Activated naive CD8-positive, alpha-beta T cell (primary cell): Measurements from ENCODE around the gene PODXL2.
"Not testable (repeated sequence)": the region's sequence is repeated elsewhere in the genome, so short reads cannot be mapped to it uniquely, and the experiment has no call there.

ENCODE experiments used
- H3K27ac Mint-ChIP-seq: one replicate; pipeline ENCODE4 v1.8.0; 2021; ENCODE audit warnings: mixed read lengths
- H3K27me3 Mint-ChIP-seq: one replicate; pipeline ENCODE4 v1.8.0; 2021; ENCODE audit warnings: mixed read lengths
- H3K36me3 Mint-ChIP-seq: one replicate; pipeline ENCODE4 v1.8.0; 2021; ENCODE audit warnings: mixed read lengths
- H3K4me1 Mint-ChIP-seq: one replicate; pipeline ENCODE4 v1.8.0; 2021; ENCODE audit warnings: low read depth, mixed read lengths
- H3K4me3 Mint-ChIP-seq: one replicate; pipeline ENCODE4 v1.8.0; 2021; ENCODE audit warnings: mild to moderate bottlenecking, mixed read lengths
- H3K9me3 Mint-ChIP-seq: one replicate; pipeline ENCODE4 v1.8.0; 2021; ENCODE audit warnings: low read depth, mixed read lengths

The PODXL2 gene

GRCh38 chr3:127654993-127655392, 26.0 kb downstream of the PODXL2 start:
- not testable (repeated sequence) for H3K4me1 Mint-ChIP-seq, H3K27me3 Mint-ChIP-seq

GRCh38 chr3:127655641-127656040, 26.7 kb downstream of the PODXL2 start:
- H3K36me3 Mint-ChIP-seq = peaks cover 2% of the 10 kb centered on the region
- no peak overlapping the region for H3K4me3 Mint-ChIP-seq
- H3K4me1 Mint-ChIP-seq = no peaks in the 10 kb centered on the region
- H3K27me3 Mint-ChIP-seq = no peaks in the 10 kb centered on the region
- H3K9me3 Mint-ChIP-seq = no peaks in the 10 kb centered on the region
- H3K27ac Mint-ChIP-seq = no peak overlapping the region

More at GRCh38 chr3:127654993-127655392, 26.0 kb downstream of the PODXL2 start:
- H3K27ac Mint-ChIP-seq, H3K4me3 Mint-ChIP-seq, H3K9me3 Mint-ChIP-seq, H3K36me3 Mint-ChIP-seq: not testable (repeated sequence)

- no peaks in the 10 kb centered on the region for H3K9me3 Mint-ChIP-seq
- H3K4me3 Mint-ChIP-seq = no peak overlapping the region
- H3K27ac Mint-ChIP-seq = no peak overlapping the region
- H3K4me1 Mint-ChIP-seq = no peaks in the 10 kb centered on the region
- no peaks in the 10 kb centered on the region for H3K27me3 Mint-ChIP-seq
- peaks cover 2% of the 10 kb centered on the region for H3K36me3 Mint-ChIP-seq
Observed at GRCh38 chr3:127656906-127657305, 27.9 kb downstream of the PODXL2 start.

- H3K4me3 Mint-ChIP-seq = no peak overlapping the region
- no peak overlapping the region for H3K27ac Mint-ChIP-seq
- no peaks in the 10 kb centered on the region for H3K4me1 Mint-ChIP-seq
- no peaks in the 10 kb centered on the region for H3K9me3 Mint-ChIP-seq
- H3K36me3 Mint-ChIP-seq = peaks cover 2% of the 10 kb centered on the region
- H3K27me3 Mint-ChIP-seq = no peaks in the 10 kb centered on the region
Observed at GRCh38 chr3:127658234-127658633, 29.2 kb downstream of the PODXL2 start.

- H3K9me3 Mint-ChIP-seq = no peaks in the 10 kb centered on the region
- no peak overlapping the region for H3K27ac Mint-ChIP-seq
- H3K36me3 Mint-ChIP-seq = peaks cover 2% of the 10 kb centered on the region
- no peak overlapping the region for H3K4me3 Mint-ChIP-seq
- no peaks in the 10 kb centered on the region for H3K27me3 Mint-ChIP-seq
- H3K4me1 Mint-ChIP-seq = no peaks in the 10 kb centered on the region
Observed at GRCh38 chr3:127660621-127661251, 31.8 kb downstream of the PODXL2 start.

- Mint-ChIP-seq H3K27ac (no peak overlapping the region), H3K4me3 (no peak overlapping the region), H3K27me3 (no peaks in the 10 kb centered on the region), H3K36me3 (peaks cover 6% of the 10 kb centered on the region), H3K9me3 (no peaks in the 10 kb centered on the region), H3K4me1 (no peaks in the 10 kb centered on the region)
Observed at GRCh38 chr3:127661600-127661999, 32.6 kb downstream of the PODXL2 start.

GRCh38 chr3:127662001-127662469, 33.0 kb downstream of the PODXL2 start:
- no peaks in the 10 kb centered on the region for H3K27me3 Mint-ChIP-seq
- no peaks in the 10 kb centered on the region for H3K4me1 Mint-ChIP-seq
- H3K27ac Mint-ChIP-seq = no peak overlapping the region
- H3K9me3 Mint-ChIP-seq = no peaks in the 10 kb centered on the region
- H3K4me3 Mint-ChIP-seq = no peak overlapping the region
- peaks cover 6% of the 10 kb centered on the region for H3K36me3 Mint-ChIP-seq

- no peaks in the 10 kb centered on the region for H3K4me1 Mint-ChIP-seq
- H3K27ac Mint-ChIP-seq = no peak overlapping the region
- H3K27me3 Mint-ChIP-seq = no peaks in the 10 kb centered on the region
- H3K4me3 Mint-ChIP-seq = no peak overlapping the region
- H3K36me3 Mint-ChIP-seq = peaks cover 6% of the 10 kb centered on the region
- no peaks in the 10 kb centered on the region for H3K9me3 Mint-ChIP-seq
Observed at GRCh38 chr3:127663151-127663550, 34.2 kb downstream of the PODXL2 start.

GRCh38 chr3:127665165-127665564, 36.2 kb downstream of the PODXL2 start:
- H3K27me3 Mint-ChIP-seq = no peaks in the 10 kb centered on the region
- H3K36me3 Mint-ChIP-seq = peaks cover 5% of the 10 kb centered on the region
- no peak overlapping the region for H3K27ac Mint-ChIP-seq
- H3K9me3 Mint-ChIP-seq = no peaks in the 10 kb centered on the region
- no peak overlapping the region for H3K4me3 Mint-ChIP-seq
- H3K4me1 Mint-ChIP-seq = no peaks in the 10 kb centered on the region

GRCh38 chr3:127665586-127665985, 36.6 kb downstream of the PODXL2 start:
- H3K4me3 Mint-ChIP-seq = no peak overlapping the region
- no peaks in the 10 kb centered on the region for H3K9me3 Mint-ChIP-seq
- no peaks in the 10 kb centered on the region for H3K4me1 Mint-ChIP-seq
- no peaks in the 10 kb centered on the region for H3K27me3 Mint-ChIP-seq
- H3K36me3 Mint-ChIP-seq = peaks cover 3% of the 10 kb centered on the region
- H3K27ac Mint-ChIP-seq = no peak overlapping the region

GRCh38 chr3:127666676-127667075, 37.7 kb downstream of the PODXL2 start:
- no peak overlapping the region for H3K4me3 Mint-ChIP-seq
- H3K9me3 Mint-ChIP-seq = no peaks in the 10 kb centered on the region
- no peak overlapping the region for H3K27ac Mint-ChIP-seq
- H3K27me3 Mint-ChIP-seq = no peaks in the 10 kb centered on the region
- peaks cover 2% of the 10 kb centered on the region for H3K4me1 Mint-ChIP-seq
- H3K36me3 Mint-ChIP-seq = peaks cover 3% of the 10 kb centered on the region

- no peak overlapping the region for H3K27ac Mint-ChIP-seq
- H3K4me3 Mint-ChIP-seq = no peak overlapping the region
- no peaks in the 10 kb centered on the region for H3K9me3 Mint-ChIP-seq
- H3K27me3 Mint-ChIP-seq = no peaks in the 10 kb centered on the region
- peaks cover 4% of the 10 kb centered on the region for H3K4me1 Mint-ChIP-seq
- peaks cover 3% of the 10 kb centered on the region for H3K36me3 Mint-ChIP-seq
Observed at GRCh38 chr3:127667119-127667681, 38.2 kb downstream of the PODXL2 start.

GRCh38 chr3:127668906-127669305, 39.9 kb downstream of the PODXL2 start:
- Mint-ChIP-seq H3K36me3 (peaks cover 3% of the 10 kb centered on the region), H3K27ac (no peak overlapping the region), H3K4me1 (peaks cover 8% of the 10 kb centered on the region), H3K27me3 (no peaks in the 10 kb centered on the region), H3K4me3 (no peak overlapping the region), H3K9me3 (no peaks in the 10 kb centered on the region)

- no peak overlapping the region for H3K4me3 Mint-ChIP-seq
- H3K36me3 Mint-ChIP-seq = peaks cover 3% of the 10 kb centered on the region
- no peak overlapping the region for H3K27ac Mint-ChIP-seq
- H3K4me1 Mint-ChIP-seq = peaks cover 15% of the 10 kb centered on the region
- no peaks in the 10 kb centered on the region for H3K9me3 Mint-ChIP-seq
- no peaks in the 10 kb centered on the region for H3K27me3 Mint-ChIP-seq
Observed at GRCh38 chr3:127669541-127670228, 40.7 kb downstream of the PODXL2 start.

GRCh38 chr3:127670229-127670559, 41.2 kb downstream of the PODXL2 start:
- Mint-ChIP-seq H3K36me3 (peaks cover 3% of the 10 kb centered on the region), H3K4me3 (peak overlapping the region; percentile 28), H3K9me3 (no peaks in the 10 kb centered on the region), H3K4me1 (peaks cover 20% of the 10 kb centered on the region), H3K27me3 (no peaks in the 10 kb centered on the region), H3K27ac (no peak overlapping the region)
